ENCODE measurements around the gene CDK5. TPM values are rescaled to one million over a fixed set of nuclear protein-coding genes. Genes with fewer than 3 reads are reported as not detected.
A peak's percentile ranks its signal among the peaks of the same experiment; 100 is the strongest.

CDK5 gene
- total RNA-seq, 2 experiments from 2014 or later = 3.1 to 3.5 TPM

DNA sequence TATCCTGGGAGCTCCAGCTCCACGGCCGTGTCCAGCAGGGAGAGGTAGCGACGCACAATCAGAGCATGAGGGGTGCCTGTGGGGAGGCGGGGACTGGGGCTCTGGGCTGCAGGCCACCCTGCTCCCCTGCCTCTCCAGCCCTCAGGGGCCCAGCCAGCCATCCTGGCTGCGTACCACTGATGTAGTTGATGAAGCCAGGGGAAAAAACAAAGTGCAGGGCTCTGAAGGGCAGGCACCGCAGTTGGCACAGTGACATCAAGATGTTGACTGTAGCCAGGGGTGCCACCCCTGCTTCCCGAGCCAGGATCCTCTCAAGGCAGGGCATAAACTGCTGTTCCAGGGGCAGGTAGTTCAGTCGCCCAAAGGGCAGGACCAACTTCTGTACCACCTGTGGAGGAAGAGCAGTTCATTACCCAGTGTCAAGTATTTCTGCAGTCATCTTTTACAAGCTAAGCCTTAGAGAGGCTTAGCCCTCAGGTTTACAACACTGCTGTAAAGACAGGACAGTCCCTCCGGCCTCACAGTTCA lies 20.1 kb upstream of the CDK5 start:
- no peaks in the 10 kb centered on the region for H3K9me3 ChIP-seq (ENCODE audit: control insufficient read depth in 1 of 2, insufficient read depth in 1 of 2, low read length in 2 of 2)
- DNase-seq (no peak), ATAC-seq (ENCODE audit: poor library complexity) (no peak)
- H3K4me3 ChIP-seq (ENCODE audit: low read length) = no peak overlapping the region
- H3K4me1 ChIP-seq (ENCODE audit: insufficient read depth, low read length) = peaks cover 37% of the 10 kb centered on the region
- H3K4me1 Mint-ChIP-seq (ENCODE audit: low read depth) = peaks cover 21% of the 10 kb centered on the region
- POLR2A ChIA-PET = interaction anchor here (1.4 kb wide), 1 partner anchor 19 kb away, joined by 4 read pairs; no protein-coding TSS in a partner anchor
- H3K36me3 ChIP-seq (ENCODE audit: insufficient read depth, low read length) = peaks cover 44% of the 10 kb centered on the region
- peak overlapping the region; percentile 92 for H3K4me3 Mint-ChIP-seq
- peak overlapping the region; percentile 69 for H3K27ac Mint-ChIP-seq
- H3K27ac ChIP-seq (ENCODE audit: low read depth in 1 of 2, low read length in 2 of 2) = no peak overlapping the region
- intact Hi-C loops (cut with DNase I, micrococcal nuclease) = no loop called here
- no peaks in the 10 kb centered on the region for H3K27me3 ChIP-seq (ENCODE audit: control insufficient read depth in 1 of 2, insufficient read depth in 2 of 2, low read length in 2 of 2)
- no peaks in the 10 kb centered on the region for H3K9me3 Mint-ChIP-seq
- CTCF ChIA-PET = no interaction called here
- peaks cover 32% of the 10 kb centered on the region for H3K36me3 Mint-ChIP-seq (ENCODE audit: low read depth)
- TF ChIP-seq, protein P1, sequence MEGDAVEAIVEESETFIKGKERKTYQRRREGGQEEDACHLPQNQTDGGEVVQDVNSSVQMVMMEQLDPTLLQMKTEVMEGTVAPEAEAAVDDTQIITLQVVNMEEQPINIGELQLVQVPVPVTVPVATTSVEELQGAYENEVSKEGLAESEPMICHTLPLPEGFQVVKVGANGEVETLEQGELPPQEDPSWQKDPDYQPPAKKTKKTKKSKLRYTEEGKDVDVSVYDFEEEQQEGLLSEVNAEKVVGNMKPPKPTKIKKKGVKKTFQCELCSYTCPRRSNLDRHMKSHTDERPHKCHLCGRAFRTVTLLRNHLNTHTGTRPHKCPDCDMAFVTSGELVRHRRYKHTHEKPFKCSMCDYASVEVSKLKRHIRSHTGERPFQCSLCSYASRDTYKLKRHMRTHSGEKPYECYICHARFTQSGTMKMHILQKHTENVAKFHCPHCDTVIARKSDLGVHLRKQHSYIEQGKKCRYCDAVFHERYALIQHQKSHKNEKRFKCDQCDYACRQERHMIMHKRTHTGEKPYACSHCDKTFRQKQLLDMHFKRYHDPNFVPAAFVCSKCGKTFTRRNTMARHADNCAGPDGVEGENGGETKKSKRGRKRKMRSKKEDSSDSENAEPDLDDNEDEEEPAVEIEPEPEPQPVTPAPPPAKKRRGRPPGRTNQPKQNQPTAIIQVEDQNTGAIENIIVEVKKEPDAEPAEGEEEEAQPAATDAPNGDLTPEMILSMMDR (IDR thresholded peaks at IDR 0.05) = no peak
- no peaks in the 10 kb centered on the region for H3K27me3 Mint-ChIP-seq

DNA sequence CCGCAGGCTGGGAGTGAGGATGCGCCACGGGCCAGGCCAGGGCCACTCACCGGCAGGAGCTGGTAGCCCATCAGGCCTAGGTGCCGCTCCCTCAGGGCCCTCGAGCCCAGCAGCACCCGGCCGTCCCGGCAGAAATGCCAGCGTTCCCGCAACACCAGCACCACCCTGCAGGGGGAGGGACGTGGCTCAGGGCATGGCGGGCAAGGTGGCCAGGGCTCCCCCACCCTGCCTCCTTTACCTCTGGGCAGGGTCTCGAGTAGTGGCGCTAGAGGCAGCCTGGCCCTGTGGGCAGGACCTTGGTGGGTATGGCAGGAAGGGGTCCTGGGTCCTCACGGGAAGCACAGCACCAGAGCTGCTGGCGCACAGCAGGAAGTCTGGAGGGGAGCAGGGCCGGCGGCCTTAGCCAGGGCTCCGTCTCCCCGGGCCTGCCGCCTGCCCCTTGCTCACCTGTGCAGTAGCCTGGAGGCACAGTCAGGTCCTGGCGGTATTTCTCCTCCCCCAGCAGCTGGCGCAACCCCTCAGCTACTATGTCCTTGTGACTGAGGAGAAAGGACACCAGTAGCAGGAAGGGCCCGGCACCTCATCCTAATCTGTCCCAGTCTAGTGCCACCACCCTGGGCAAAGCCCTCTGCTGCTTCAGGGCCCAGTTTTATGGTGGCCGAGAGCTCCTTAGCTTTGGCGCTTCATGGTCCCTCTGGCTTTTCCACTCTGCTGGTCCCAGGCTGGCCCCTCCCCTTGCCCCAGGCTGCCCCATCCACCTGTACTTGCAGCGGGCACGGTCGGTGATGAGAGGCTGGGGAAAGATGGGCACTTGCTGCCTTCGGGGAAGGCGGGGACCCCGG lies 19.4 kb upstream of the CDK5 start:
- Mint-ChIP-seq H3K4me3 (no peak overlapping the region), H3K4me1 (ENCODE audit: low read depth) (peaks cover 18% of the 10 kb centered on the region), H3K27ac (no peak overlapping the region), H3K9me3 (no peaks in the 10 kb centered on the region), H3K27me3 (no peaks in the 10 kb centered on the region), H3K36me3 (ENCODE audit: low read depth) (peaks cover 34% of the 10 kb centered on the region)
- H3K9me3 ChIP-seq (ENCODE audit: control insufficient read depth in 1 of 2, insufficient read depth in 1 of 2, low read length in 2 of 2) = no peaks in the 10 kb centered on the region
- H3K27ac ChIP-seq (ENCODE audit: low read depth in 1 of 2, low read length in 2 of 2) = no peak overlapping the region
- H3K4me1 ChIP-seq (ENCODE audit: insufficient read depth, low read length) = peaks cover 30% of the 10 kb centered on the region
- ATAC-seq (ENCODE audit: poor library complexity) = no peak
- POLR2A ChIA-PET = interaction anchor here (1.4 kb wide), 1 partner anchor 18 kb away, joined by 4 read pairs; no protein-coding TSS in a partner anchor
- H3K36me3 ChIP-seq (ENCODE audit: insufficient read depth, low read length) = peaks cover 47% of the 10 kb centered on the region
- no peak overlapping the region for H3K4me3 ChIP-seq (ENCODE audit: low read length)
- no peaks in the 10 kb centered on the region for H3K27me3 ChIP-seq (ENCODE audit: control insufficient read depth in 1 of 2, insufficient read depth in 2 of 2, low read length in 2 of 2)
- peak in 2 of 14 experiments; percentile 29 to 50 for DNase-seq
- intact Hi-C loops (cut with DNase I, micrococcal nuclease) = no loop called here
- CTCF ChIA-PET = no interaction called here
- TF ChIP-seq, protein P1 (IDR thresholded peaks at IDR 0.05) = no peak

DNA sequence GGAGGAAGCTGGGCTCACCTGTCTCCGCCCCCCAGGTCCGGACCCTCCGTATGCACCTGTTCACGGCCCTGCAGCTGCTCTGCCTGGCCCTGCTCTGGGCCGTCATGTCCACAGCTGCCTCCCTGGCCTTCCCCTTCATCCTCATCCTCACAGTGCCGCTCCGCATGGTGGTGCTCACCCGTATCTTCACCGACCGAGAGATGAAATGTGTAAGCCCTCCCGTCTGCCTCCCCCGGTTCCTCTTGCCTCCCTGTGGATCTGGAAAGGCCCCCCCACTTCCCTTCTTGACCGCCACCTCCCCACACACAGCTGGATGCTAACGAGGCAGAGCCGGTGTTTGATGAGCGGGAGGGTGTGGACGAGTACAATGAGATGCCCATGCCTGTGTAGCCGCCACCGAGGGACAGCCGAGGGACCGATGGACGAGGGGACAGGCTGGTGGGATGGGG lies 18.3 kb upstream of the CDK5 start:
- intact Hi-C loops (cut with DNase I, micrococcal nuclease) = no loop called here
- Histone ChIP-seq H3K27ac (ENCODE audit: low read depth in 1 of 2, low read length in 2 of 2) (no peak overlapping the region), H3K4me1 (ENCODE audit: insufficient read depth, low read length) (peaks cover 21% of the 10 kb centered on the region), H3K36me3 (ENCODE audit: insufficient read depth, low read length) (peaks cover 57% of the 10 kb centered on the region), H3K27me3 (ENCODE audit: control insufficient read depth in 1 of 2, insufficient read depth in 2 of 2, low read length in 2 of 2) (no peaks in the 10 kb centered on the region), H3K4me3 (ENCODE audit: low read length) (no peak overlapping the region), H3K9me3 (ENCODE audit: control insufficient read depth in 1 of 2, insufficient read depth in 1 of 2, low read length in 2 of 2) (no peaks in the 10 kb centered on the region)
- ChIA-PET POLR2A (no interaction called here), CTCF (interaction anchor here (0.9 kb wide), 1 partner anchor 16 kb away, joined by 3 read pairs; no protein-coding TSS in a partner anchor)
- peaks cover 18% of the 10 kb centered on the region for H3K4me1 Mint-ChIP-seq (ENCODE audit: low read depth)
- peaks cover 43% of the 10 kb centered on the region for H3K36me3 Mint-ChIP-seq (ENCODE audit: low read depth)
- DNase-seq = no peak
- no peak overlapping the region for H3K27ac Mint-ChIP-seq
- H3K27me3 Mint-ChIP-seq = no peaks in the 10 kb centered on the region
- H3K4me3 Mint-ChIP-seq = no peak overlapping the region
- H3K9me3 Mint-ChIP-seq = no peaks in the 10 kb centered on the region
- no peak for ATAC-seq (ENCODE audit: poor library complexity)
- TF ChIP-seq, protein P1 (IDR thresholded peaks at IDR 0.05) = no peak
